ENCODE results near the gene STARD10. TPM values are rescaled to one million over a fixed set of nuclear protein-coding genes. Genes with fewer than 3 reads are reported as not detected.

The STARD10 gene
- total RNA-seq, 4 donors from 2014 or later = 26.6 to 75.4 (median 58.1) TPM

DNA sequence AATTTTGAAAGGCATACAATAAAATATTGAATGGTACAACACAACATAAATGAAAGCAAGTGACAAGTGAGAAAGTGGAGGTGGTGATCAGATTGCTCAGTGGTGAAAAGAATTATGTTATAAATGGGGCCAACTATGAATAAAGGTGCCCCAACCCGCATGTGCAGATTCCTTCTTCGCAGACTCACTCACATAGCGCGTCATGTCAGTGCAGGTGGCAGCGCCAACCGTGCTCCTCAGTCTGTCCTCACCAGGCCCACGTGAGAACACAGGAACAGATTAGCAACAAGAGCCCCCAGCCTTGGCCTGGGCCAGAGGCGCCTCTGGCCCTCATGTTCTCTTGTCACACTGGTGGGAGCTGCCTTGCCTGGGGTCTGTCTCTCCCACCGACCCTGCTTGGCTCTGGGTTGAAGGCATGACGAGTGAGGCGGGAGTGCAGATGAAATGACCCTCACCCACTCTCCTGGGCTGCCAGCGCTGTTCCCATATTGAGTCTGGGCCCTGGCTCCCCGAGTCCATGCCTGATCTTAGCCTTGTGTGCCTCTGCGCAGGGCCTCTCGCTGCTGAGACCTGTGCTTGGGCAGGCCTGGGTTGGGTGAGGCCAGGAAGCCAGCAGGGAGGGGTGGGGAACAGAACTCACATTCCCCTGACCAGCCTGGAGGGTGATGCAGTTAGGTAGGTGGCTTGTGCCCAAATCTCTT lies 26.7 kb upstream of the STARD10 start:
- DNase-seq (ENCODE audit: extremely low spot score) = no peak
- Histone ChIP-seq H3K36me3 (peaks cover 3 to 36% (median 25%) of the 10 kb centered on the region in 4 donors), H3K4me3 (no peak overlapping the region), H3K4me1 (peaks cover 25 to 36% (median 31%) of the 10 kb centered on the region in 4 donors), H3K9me3 (no peaks in the 10 kb centered on the region), H3K27ac (replicated peaks in 1 of 4) (no peak overlapping the region), H3K27me3 (no peaks in the 10 kb centered on the region)
- TF ChIP-seq, protein P1, sequence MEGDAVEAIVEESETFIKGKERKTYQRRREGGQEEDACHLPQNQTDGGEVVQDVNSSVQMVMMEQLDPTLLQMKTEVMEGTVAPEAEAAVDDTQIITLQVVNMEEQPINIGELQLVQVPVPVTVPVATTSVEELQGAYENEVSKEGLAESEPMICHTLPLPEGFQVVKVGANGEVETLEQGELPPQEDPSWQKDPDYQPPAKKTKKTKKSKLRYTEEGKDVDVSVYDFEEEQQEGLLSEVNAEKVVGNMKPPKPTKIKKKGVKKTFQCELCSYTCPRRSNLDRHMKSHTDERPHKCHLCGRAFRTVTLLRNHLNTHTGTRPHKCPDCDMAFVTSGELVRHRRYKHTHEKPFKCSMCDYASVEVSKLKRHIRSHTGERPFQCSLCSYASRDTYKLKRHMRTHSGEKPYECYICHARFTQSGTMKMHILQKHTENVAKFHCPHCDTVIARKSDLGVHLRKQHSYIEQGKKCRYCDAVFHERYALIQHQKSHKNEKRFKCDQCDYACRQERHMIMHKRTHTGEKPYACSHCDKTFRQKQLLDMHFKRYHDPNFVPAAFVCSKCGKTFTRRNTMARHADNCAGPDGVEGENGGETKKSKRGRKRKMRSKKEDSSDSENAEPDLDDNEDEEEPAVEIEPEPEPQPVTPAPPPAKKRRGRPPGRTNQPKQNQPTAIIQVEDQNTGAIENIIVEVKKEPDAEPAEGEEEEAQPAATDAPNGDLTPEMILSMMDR (IDR thresholded peaks at IDR 0.05) = no peak
- TF ChIP-seq POLR2AphosphoS5 (IDR thresholded peaks at IDR 0.05) (no peak), EP300 (IDR thresholded peaks at IDR 0.05) (no peak), POLR2A (IDR thresholded peaks at IDR 0.05; ENCODE audit: low read depth) (no peak)
- 99% methylated on average over 13 of the region's 15 CpGs for WGBS
- intact Hi-C loops (cut with DNase I) = no loop called here

DNA sequence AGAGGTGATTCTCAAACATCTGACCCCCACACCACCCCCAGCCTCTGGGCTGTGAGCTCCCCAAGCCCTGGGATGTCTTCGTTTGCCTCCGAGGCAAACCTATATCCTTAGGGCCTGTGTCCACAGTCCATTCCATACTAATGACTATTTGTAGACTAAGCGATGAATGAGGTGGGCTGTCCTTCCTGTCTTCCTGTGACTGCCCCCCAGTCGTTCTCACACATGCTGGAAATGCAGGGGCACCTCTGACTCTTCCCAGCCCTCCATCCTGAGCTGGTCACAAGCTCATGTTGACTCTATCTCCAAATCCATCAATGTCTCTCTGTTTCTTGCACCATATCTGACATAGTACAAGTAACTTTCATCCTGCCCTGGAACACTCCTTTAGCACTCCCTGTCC lies 25.1 kb upstream of the STARD10 start:
- H3K27me3 ChIP-seq = no peaks in the 10 kb centered on the region
- intact Hi-C loops (cut with DNase I) = no loop called here

DNA sequence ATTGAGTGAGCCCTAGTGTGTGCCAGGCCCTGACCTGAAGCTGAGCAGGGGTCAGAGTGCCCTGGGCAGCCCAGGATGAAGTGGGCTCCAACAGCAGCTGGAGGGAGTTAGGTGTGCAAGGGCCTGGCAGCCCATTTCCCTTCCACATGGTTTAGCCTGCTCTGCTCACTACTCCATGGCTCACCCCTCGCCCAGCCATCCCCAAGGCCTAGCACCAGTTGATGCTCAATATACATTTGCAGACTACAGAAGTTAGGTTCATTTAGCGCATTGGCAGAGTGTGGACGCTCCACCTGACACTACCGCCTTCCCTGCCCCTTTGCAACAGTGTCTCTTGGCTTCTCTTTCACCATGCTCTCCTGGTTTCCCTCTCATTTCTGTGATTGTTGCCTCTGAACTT lies 24.1 kb upstream of the STARD10 start:
- no peak for TF ChIP-seq POLR2A (IDR thresholded peaks at IDR 0.05; ENCODE audit: low read depth)
- intact Hi-C loops (cut with DNase I) = no loop called here
- no peak for DNase-seq (ENCODE audit: extremely low spot score)
- 100% methylated on average over 4 of the region's 4 CpGs for WGBS
- Histone ChIP-seq H3K4me1 (peaks cover 40 to 56% (median 47%) of the 10 kb centered on the region in 4 donors), H3K27me3 (no peaks in the 10 kb centered on the region), H3K4me3 (no peak overlapping the region), H3K36me3 (peaks cover 3 to 36% (median 25%) of the 10 kb centered on the region in 4 donors), H3K9me3 (no peaks in the 10 kb centered on the region), H3K27ac (replicated peaks in 1 of 4) (no peak overlapping the region)

More for the DNA sequence above, 25.1 kb upstream of the STARD10 start:
- 89% methylated on average over 3 of the region's 4 CpGs for WGBS
- no peaks in the 10 kb centered on the region for H3K9me3 ChIP-seq
- H3K4me3 ChIP-seq = no peak overlapping the region
- TF ChIP-seq EP300 (IDR thresholded peaks at IDR 0.05) (no peak), POLR2AphosphoS5 (IDR thresholded peaks at IDR 0.05) (no peak), POLR2A (IDR thresholded peaks at IDR 0.05; ENCODE audit: low read depth) (no peak)
- TF ChIP-seq, protein P1 (IDR thresholded peaks at IDR 0.05) = no peak
- peaks cover 3 to 36% (median 25%) of the 10 kb centered on the region in 4 donors for H3K36me3 ChIP-seq
- peaks cover 33 to 47% (median 39%) of the 10 kb centered on the region in 4 donors for H3K4me1 ChIP-seq
- H3K27ac ChIP-seq (replicated peaks in 1 of 4) = no peak overlapping the region
- DNase-seq (ENCODE audit: extremely low spot score) = no peak

DNA sequence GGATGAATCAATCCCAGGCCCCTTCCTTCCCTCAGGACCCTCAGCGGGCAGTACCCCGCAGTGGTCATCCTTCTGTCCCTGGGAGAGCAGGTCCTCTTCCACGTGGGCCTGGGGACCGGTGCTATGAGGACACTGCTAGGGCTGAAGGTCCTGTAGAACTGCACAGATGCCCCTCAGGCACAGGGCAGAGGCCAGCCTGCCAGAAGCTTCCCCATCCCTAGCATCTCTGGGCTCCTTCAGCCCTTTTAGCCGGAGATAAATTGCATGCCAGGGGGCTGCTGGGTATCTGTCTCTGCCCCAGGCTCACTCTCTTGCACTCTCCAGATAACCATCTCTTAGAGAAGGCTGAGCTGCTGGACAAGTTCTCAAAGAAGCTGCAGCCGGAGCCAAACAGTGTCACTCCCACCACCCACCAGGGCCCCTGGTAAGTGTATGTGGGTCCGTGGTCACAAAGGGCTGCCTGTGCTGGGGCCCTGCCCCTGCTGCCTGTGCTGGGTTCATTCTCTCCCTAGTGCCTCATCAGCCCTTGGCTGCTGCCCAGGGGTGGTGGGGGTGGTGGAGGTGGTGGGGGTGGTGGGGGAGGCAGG lies 22.6 kb upstream of the STARD10 start:
- Histone ChIP-seq H3K4me3 (peak overlapping the region in 1 of 4 donors; percentile 92), H3K4me1 (peaks cover 41 to 58% (median 50%) of the 10 kb centered on the region in 4 donors), H3K9me3 (no peaks in the 10 kb centered on the region), H3K27me3 (no peaks in the 10 kb centered on the region), H3K27ac (replicated peaks in 1 of 4) (no peak overlapping the region), H3K36me3 (peaks cover 3 to 36% (median 25%) of the 10 kb centered on the region in 4 donors)
- TF ChIP-seq POLR2AphosphoS5 (IDR thresholded peaks at IDR 0.05) = no peak
- TF ChIP-seq EP300 (IDR thresholded peaks at IDR 0.05) = no peak
- TF ChIP-seq, protein P1 (IDR thresholded peaks at IDR 0.05) = no peak
- TF ChIP-seq POLR2A (IDR thresholded peaks at IDR 0.05; ENCODE audit: low read depth) = no peak
- no peak for DNase-seq (ENCODE audit: extremely low spot score)
- intact Hi-C loops (cut with DNase I) = no loop called here
- 50% methylated on average over 1 of the region's 7 CpGs for WGBS

DNA sequence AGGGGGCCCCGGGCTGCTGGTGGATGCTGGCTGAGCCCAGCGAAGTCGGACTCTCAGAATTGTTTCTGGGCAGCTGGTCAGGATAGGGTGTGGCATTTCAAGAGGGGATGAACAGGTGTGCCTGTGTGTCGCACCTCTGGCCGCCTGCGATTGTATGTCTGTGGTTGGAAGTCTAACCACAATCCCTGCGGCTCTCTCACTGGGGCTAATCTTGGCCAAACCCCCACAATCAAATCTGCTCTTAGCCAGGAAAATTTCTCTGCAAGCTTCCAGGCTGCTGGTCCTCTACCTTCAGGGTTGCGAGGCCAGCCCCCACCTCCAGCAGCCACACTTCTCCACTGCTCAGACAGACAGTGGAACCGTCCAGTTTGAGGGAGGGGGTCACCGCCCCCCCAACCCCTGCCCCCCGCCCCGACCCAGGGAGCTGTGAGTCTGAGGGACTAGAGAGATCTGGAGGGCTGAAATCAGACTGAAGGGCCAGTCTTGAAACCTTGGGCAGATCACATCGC lies 21.3 kb upstream of the STARD10 start:
- intact Hi-C loops (cut with DNase I) = no loop called here
- Histone ChIP-seq H3K4me3 (peak overlapping the region; percentile 81 to 96 (median 89)), H3K27ac (replicated peaks in 1 of 4) (peak overlapping the region; percentile 90 to 95 (median 93)), H3K9me3 (no peaks in the 10 kb centered on the region), H3K36me3 (peaks cover 3 to 36% (median 21%) of the 10 kb centered on the region in 4 donors), H3K27me3 (no peaks in the 10 kb centered on the region), H3K4me1 (peaks cover 35 to 59% (median 49%) of the 10 kb centered on the region in 4 donors)
- 73% methylated on average over 2 of the region's 13 CpGs for WGBS
- no peak for TF ChIP-seq POLR2AphosphoS5 (IDR thresholded peaks at IDR 0.05)
- no peak for TF ChIP-seq EP300 (IDR thresholded peaks at IDR 0.05)
- TF ChIP-seq POLR2A (IDR thresholded peaks at IDR 0.05; ENCODE audit: low read depth) = no peak
- TF ChIP-seq, protein P1 (IDR thresholded peaks at IDR 0.05) = no peak
- DNase-seq (ENCODE audit: extremely low spot score) = no peak
